ENCODE results near the gene DHRS4L2.
"Not testable (repeated sequence)": the region's sequence is repeated elsewhere in the genome, so short reads cannot be mapped to it uniquely, and the experiment has no call there.

GRCh38 chr14:23957913-23958569 lies 30.7 kb upstream of the DHRS4L2 start:
- TF ChIP-seq CTCF, POLR2A, EP300 (IDR thresholded peaks at IDR 0.05): not testable (repeated sequence)

Data from tibial nerve (tissue), 4 donors.